Loucy (cell line): ENCODE results near the gene CNPY1.

Source experiments
- H2AFZ ChIP-seq: fragments of 200-600 bp; sonication (generic); 2 replicates; pipeline ENCODE4 v1.6.0; 2016; ENCODE audit warnings: antibody characterized with exemption, mild to moderate bottlenecking, low read length, moderate library complexity
- H3F3A ChIP-seq: fragments of 200-600 bp; 2 replicates; pipeline ENCODE4 v1.6.0; 2016; ENCODE audit warnings: antibody characterized with exemption, low read depth, mild to moderate bottlenecking
- H3K27me3 ChIP-seq: fragments of 200-600 bp; sonication (generic); 2 replicates; pipeline ENCODE4 v1.6.1; 2014; ENCODE audit warnings: low read length, mild to moderate bottlenecking; ENCODE audit not compliant: insufficient read depth, poor library complexity, severe bottlenecking
- H3K36me3 ChIP-seq: fragments of 200-600 bp; sonication (generic); 2 replicates; pipeline ENCODE4 v1.6.1; 2016; ENCODE audit warnings: low read length; ENCODE audit not compliant: insufficient read depth
- H3K4me1 ChIP-seq: fragments of 200-600 bp; sonication (generic); 2 replicates; pipeline ENCODE4 v1.5.1; 2014; ENCODE audit warnings: low read length, mild to moderate bottlenecking; ENCODE audit not compliant: insufficient read depth, poor library complexity, severe bottlenecking
- H3K4me2 ChIP-seq: fragments of 200-600 bp; sonication (generic); 2 replicates; pipeline ENCODE4 v1.6.0; 2014; ENCODE audit warnings: antibody characterized with exemption, low read length, low read depth, mild to moderate bottlenecking; ENCODE audit not compliant: poor library complexity, severe bottlenecking
- H3K4me3 ChIP-seq: fragments of 200-600 bp; sonication (generic); 2 replicates; pipeline ENCODE4 v1.5.1; 2014; ENCODE audit warnings: low read length, mild to moderate bottlenecking, mixed read lengths; ENCODE audit not compliant: poor library complexity, severe bottlenecking
- H3K79me2 ChIP-seq: fragments of 200-600 bp; sonication (generic); 2 replicates; pipeline ENCODE4 v1.6.1; 2014; ENCODE audit warnings: low read length; ENCODE audit not compliant: insufficient read depth
- H3K9ac ChIP-seq: fragments of 200-600 bp; sonication (generic); 2 replicates; pipeline ENCODE4 v1.6.0; 2014; ENCODE audit warnings: mild to moderate bottlenecking, low read depth, low read length, moderate library complexity; ENCODE audit not compliant: poor library complexity, severe bottlenecking
- H3K9me2 ChIP-seq: fragments of 200-600 bp; sonication (generic); replicated peaks from 2 replicates; pipeline ENCODE4 v1.6.1; 2016; ENCODE audit warnings: low read depth, low read length, mixed read lengths
- H3K9me3 ChIP-seq: fragments of 200-600 bp; sonication (generic); 2 replicates; pipeline ENCODE4 v1.6.1; 2014; ENCODE audit warnings: mild to moderate bottlenecking, antibody characterized with exemption, low read length, low read depth; ENCODE audit not compliant: insufficient read depth
- H4K20me1 ChIP-seq: fragments of 200-600 bp; sonication (generic); 2 replicates; pipeline ENCODE4 v1.6.0; 2014; ENCODE audit warnings: antibody characterized with exemption, low read length, mild to moderate bottlenecking; ENCODE audit not compliant: insufficient read depth, poor library complexity, severe bottlenecking
- EZH2phosphoT487 ChIP-seq: fragments of 200-600 bp; IDR thresholded peaks from 2 replicates; pipeline ENCODE4 v1.6.1; 2018; ENCODE audit warnings: antibody characterized with exemption, mild to moderate bottlenecking, moderate library complexity, borderline replicate concordance
- TF ChIP-seq, protein P1 (sequence below): fragments of 200-600 bp; sonication (generic); conservative IDR thresholded peaks from 2 replicates; pipeline ENCODE4 v1.5.1; 2014; ENCODE audit warnings: mild to moderate bottlenecking, antibody characterized with exemption, low read length

CNPY1 gene

GRCh38 chr7:155529845-155530244 lies 16.5 kb downstream of the CNPY1 start:
- H4K20me1 ChIP-seq = no peaks in the 10 kb centered on the region
- no peaks in the 10 kb centered on the region for H3K9me2 ChIP-seq
- no peaks in the 10 kb centered on the region for H3K4me1 ChIP-seq
- no peaks in the 10 kb centered on the region for H3K27me3 ChIP-seq
- no peak overlapping the region for H3K9ac ChIP-seq
- no peak overlapping the region for H2AFZ ChIP-seq
- H3K9me3 ChIP-seq = no peaks in the 10 kb centered on the region
- H3F3A ChIP-seq = no peaks in the 10 kb centered on the region
- H3K36me3 ChIP-seq = no peaks in the 10 kb centered on the region
- no peak overlapping the region for H3K4me3 ChIP-seq
- no peak overlapping the region for H3K4me2 ChIP-seq
- TF ChIP-seq EZH2phosphoT487 = no peak
- TF ChIP-seq, protein P1, sequence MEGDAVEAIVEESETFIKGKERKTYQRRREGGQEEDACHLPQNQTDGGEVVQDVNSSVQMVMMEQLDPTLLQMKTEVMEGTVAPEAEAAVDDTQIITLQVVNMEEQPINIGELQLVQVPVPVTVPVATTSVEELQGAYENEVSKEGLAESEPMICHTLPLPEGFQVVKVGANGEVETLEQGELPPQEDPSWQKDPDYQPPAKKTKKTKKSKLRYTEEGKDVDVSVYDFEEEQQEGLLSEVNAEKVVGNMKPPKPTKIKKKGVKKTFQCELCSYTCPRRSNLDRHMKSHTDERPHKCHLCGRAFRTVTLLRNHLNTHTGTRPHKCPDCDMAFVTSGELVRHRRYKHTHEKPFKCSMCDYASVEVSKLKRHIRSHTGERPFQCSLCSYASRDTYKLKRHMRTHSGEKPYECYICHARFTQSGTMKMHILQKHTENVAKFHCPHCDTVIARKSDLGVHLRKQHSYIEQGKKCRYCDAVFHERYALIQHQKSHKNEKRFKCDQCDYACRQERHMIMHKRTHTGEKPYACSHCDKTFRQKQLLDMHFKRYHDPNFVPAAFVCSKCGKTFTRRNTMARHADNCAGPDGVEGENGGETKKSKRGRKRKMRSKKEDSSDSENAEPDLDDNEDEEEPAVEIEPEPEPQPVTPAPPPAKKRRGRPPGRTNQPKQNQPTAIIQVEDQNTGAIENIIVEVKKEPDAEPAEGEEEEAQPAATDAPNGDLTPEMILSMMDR = no peak
- no peaks in the 10 kb centered on the region for H3K79me2 ChIP-seq

DNA sequence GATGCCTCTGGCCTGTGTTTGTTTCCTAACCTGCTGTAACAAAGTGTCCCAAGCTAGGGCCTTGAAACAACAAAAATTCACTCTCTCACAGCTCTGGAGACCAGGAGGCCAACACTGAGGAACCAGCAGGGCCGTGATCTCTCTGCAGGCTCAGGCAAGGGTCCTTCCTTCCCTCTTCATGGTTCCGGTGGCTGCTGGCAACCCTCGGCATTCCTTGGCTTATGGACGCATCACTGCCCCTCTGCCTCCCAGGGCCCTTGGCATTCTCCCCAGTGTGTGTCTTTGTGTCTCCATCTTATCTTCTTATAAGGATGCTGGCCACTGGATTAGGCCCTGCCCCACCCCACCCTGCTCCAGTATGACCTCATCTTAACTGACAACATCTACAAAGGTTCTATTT lies 17.0 kb downstream of the CNPY1 start:
- H3K9ac ChIP-seq = no peak overlapping the region
- H3K36me3 ChIP-seq = no peaks in the 10 kb centered on the region
- H3K9me3 ChIP-seq = no peaks in the 10 kb centered on the region
- H2AFZ ChIP-seq = no peak overlapping the region
- no peaks in the 10 kb centered on the region for H3K4me1 ChIP-seq
- H3K4me2 ChIP-seq = no peak overlapping the region
- no peaks in the 10 kb centered on the region for H3K79me2 ChIP-seq
- no peaks in the 10 kb centered on the region for H3K27me3 ChIP-seq
- no peaks in the 10 kb centered on the region for H3F3A ChIP-seq
- TF ChIP-seq, protein P1 = no peak
- TF ChIP-seq EZH2phosphoT487 = no peak
- H4K20me1 ChIP-seq = no peaks in the 10 kb centered on the region
- no peaks in the 10 kb centered on the region for H3K9me2 ChIP-seq
- no peak overlapping the region for H3K4me3 ChIP-seq

GRCh38 chr7:155527664-155528063 lies 18.7 kb downstream of the CNPY1 start:
- H3F3A ChIP-seq = no peaks in the 10 kb centered on the region
- no peaks in the 10 kb centered on the region for H3K36me3 ChIP-seq
- H3K9ac ChIP-seq = no peak overlapping the region
- TF ChIP-seq EZH2phosphoT487 = no peak
- TF ChIP-seq, protein P1 = no peak
- H3K9me2 ChIP-seq = no peaks in the 10 kb centered on the region
- H3K4me3 ChIP-seq = no peak overlapping the region
- H3K9me3 ChIP-seq = no peaks in the 10 kb centered on the region
- no peaks in the 10 kb centered on the region for H4K20me1 ChIP-seq
- H3K4me1 ChIP-seq = no peaks in the 10 kb centered on the region
- no peaks in the 10 kb centered on the region for H3K27me3 ChIP-seq
- no peak overlapping the region for H3K4me2 ChIP-seq
- H3K79me2 ChIP-seq = no peaks in the 10 kb centered on the region
- no peak overlapping the region for H2AFZ ChIP-seq
